B cell (primary cell): ENCODE data around the gene B4GALT5.

ENCODE experiments used
- EZH2 ChIP-seq: IDR thresholded peaks from 2 replicates; pipeline ENCODE4 v1.6.1; 2012; ENCODE audit warnings: borderline replicate concordance, low read depth, mild to moderate bottlenecking, moderate library complexity, low read length; ENCODE audit not compliant: insufficient read depth, poor library complexity, severe bottlenecking
- TF ChIP-seq, protein P1 (sequence below): fragments of 200-600 bp; IDR thresholded peaks from one replicate; pipeline ENCODE4 v1.8.0; 2022; ENCODE audit warnings: antibody characterized with exemption, mild to moderate bottlenecking

GRCh38 chr20:49750611-49751396 is 37.1 kb upstream of the B4GALT5 start:
- TF ChIP-seq EZH2: no peak
- TF ChIP-seq, protein P1, sequence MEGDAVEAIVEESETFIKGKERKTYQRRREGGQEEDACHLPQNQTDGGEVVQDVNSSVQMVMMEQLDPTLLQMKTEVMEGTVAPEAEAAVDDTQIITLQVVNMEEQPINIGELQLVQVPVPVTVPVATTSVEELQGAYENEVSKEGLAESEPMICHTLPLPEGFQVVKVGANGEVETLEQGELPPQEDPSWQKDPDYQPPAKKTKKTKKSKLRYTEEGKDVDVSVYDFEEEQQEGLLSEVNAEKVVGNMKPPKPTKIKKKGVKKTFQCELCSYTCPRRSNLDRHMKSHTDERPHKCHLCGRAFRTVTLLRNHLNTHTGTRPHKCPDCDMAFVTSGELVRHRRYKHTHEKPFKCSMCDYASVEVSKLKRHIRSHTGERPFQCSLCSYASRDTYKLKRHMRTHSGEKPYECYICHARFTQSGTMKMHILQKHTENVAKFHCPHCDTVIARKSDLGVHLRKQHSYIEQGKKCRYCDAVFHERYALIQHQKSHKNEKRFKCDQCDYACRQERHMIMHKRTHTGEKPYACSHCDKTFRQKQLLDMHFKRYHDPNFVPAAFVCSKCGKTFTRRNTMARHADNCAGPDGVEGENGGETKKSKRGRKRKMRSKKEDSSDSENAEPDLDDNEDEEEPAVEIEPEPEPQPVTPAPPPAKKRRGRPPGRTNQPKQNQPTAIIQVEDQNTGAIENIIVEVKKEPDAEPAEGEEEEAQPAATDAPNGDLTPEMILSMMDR: no peak
